Effector memory CD8-positive, alpha-beta T cell (primary cell): ENCODE results near the gene KRTAP10-7.
"Not testable (repeated sequence)": the region's sequence is repeated elsewhere in the genome, so short reads cannot be mapped to it uniquely, and the experiment has no call there.

Experiments
- ATAC-seq: fragments of 150-1000 bp; cut with Tn5 transposase; replicated peaks from 2 replicates; pipeline ENCODE4 v1.10.0; 2021; ENCODE audit warnings: mild to moderate bottlenecking, moderate library complexity
- DNase-seq, 3 experiments: peaks; one replicate each; pipeline ENCODE4 v3.0.0; 2021
- H3K27ac Mint-ChIP-seq, 2 donors: one replicate each; pipeline ENCODE4 v1.8.0; 2022; ENCODE audit warnings: mild to moderate bottlenecking in 2 of 2, mixed read lengths in 2 of 2, moderate library complexity in 2 of 2
- H3K27me3 Mint-ChIP-seq, 2 donors: one replicate each; pipeline ENCODE4 v1.8.0; 2022; ENCODE audit warnings: mixed read lengths in 2 of 2
- H3K36me3 Mint-ChIP-seq: one replicate; pipeline ENCODE4 v1.8.0; 2022; ENCODE audit warnings: mild to moderate bottlenecking, moderate library complexity, mixed read lengths; ENCODE audit not compliant: insufficient read depth
- H3K4me1 Mint-ChIP-seq, 2 donors: one replicate each; pipeline ENCODE4 v1.8.0; 2022; ENCODE audit warnings: low read depth in 2 of 2, mixed read lengths in 2 of 2
- H3K4me3 Mint-ChIP-seq, 2 donors: one replicate each; pipeline ENCODE4 v1.8.0; 2022; ENCODE audit warnings: mild to moderate bottlenecking in 2 of 2, mixed read lengths in 2 of 2, moderate library complexity in 2 of 2
- H3K9me3 Mint-ChIP-seq, 2 donors: one replicate each; pipeline ENCODE4 v1.8.0; 2022; ENCODE audit warnings: mixed read lengths in 2 of 2

The KRTAP10-7 gene

DNA sequence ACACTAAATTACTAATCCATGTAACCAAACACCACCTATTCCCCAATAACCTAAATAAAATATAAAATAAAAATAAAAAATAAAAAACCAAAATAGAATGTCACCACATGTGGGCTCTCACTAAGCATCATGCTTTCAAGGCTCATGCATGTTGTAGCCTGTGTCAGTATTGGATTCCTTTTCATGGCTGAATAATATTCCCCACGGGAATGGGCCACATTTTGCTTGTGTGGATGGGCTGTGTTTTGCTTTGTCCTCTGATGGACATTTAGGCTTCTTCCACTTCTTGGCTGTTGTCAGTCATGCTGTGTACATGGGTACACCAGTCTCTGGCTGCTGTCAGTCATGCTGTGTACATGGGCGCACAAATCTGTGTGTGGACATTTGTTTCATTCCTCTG lies 11.3 kb upstream of the KRTAP10-7 start:
- Mint-ChIP-seq H3K4me3 (no peak overlapping the region), H3K9me3 (no peaks in the 10 kb centered on the region), H3K27me3 (peaks cover 32 to 74% of the 10 kb centered on the region in 2 donors), H3K4me1 (peaks cover 2 to 5% of the 10 kb centered on the region in 2 donors), H3K36me3 (no peaks in the 10 kb centered on the region), H3K27ac (peak overlapping the region in 1 of 2 donors; percentile 35)
- ATAC-seq (no peak), DNase-seq (no peak)

DNA sequence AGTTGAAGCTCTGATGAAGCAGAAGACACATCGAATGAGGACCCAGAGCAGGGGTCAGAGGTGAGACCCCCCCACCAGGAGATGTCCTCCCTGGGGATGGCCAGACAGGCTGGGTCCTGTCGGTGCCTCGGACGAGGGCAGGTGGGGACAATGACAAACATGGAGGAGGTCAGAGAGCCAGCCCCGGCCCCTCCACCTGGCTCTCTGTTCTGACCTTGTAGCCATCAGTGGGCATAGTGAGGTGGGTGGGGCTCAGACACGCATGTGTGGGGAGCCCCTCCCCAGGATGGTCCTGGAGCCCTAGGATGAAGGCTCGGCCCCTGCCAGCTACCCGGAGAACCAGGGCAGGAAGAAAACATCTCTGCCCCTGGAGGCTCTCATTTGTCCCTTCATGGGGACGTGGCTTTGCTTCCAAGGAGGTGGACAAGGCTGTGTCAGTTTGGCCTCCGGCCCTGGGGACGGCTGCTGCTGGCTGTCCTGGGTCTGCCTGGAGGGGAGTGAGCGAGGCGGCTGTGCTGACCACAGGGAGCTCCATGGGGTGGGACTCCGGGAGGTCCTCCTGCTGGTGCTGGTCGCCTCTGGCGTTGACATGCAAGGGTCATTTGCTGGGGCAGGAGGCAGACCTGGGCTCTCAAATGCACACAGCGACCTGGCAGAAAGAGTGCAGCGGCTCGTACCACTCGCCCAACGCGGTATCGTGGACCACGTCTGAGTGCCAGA lies 10.7 kb upstream of the KRTAP10-7 start:
- Mint-ChIP-seq H3K27me3 (peaks cover 25 to 67% of the 10 kb centered on the region in 2 donors), H3K27ac (peak overlapping the region in 1 of 2 donors; percentile 35), H3K4me1 (peaks cover 0 to 2% of the 10 kb centered on the region in 2 donors), H3K36me3 (no peaks in the 10 kb centered on the region), H3K9me3 (no peaks in the 10 kb centered on the region), H3K4me3 (no peak overlapping the region)
- DNase-seq (no peak), ATAC-seq (no peak)

GRCh38 chr21:44590311-44590721 lies 10.1 kb upstream of the KRTAP10-7 start:
- no peaks in the 10 kb centered on the region for H3K9me3 Mint-ChIP-seq
- no peak overlapping the region for H3K27ac Mint-ChIP-seq
- H3K4me3 Mint-ChIP-seq: no peak overlapping the region
- ATAC-seq (no peak), DNase-seq (no peak)
- no peaks in the 10 kb centered on the region for H3K36me3 Mint-ChIP-seq
- H3K4me1 Mint-ChIP-seq: peaks cover 0 to 3% of the 10 kb centered on the region in 2 donors
- peaks cover 22 to 62% of the 10 kb centered on the region in 2 donors for H3K27me3 Mint-ChIP-seq

DNA sequence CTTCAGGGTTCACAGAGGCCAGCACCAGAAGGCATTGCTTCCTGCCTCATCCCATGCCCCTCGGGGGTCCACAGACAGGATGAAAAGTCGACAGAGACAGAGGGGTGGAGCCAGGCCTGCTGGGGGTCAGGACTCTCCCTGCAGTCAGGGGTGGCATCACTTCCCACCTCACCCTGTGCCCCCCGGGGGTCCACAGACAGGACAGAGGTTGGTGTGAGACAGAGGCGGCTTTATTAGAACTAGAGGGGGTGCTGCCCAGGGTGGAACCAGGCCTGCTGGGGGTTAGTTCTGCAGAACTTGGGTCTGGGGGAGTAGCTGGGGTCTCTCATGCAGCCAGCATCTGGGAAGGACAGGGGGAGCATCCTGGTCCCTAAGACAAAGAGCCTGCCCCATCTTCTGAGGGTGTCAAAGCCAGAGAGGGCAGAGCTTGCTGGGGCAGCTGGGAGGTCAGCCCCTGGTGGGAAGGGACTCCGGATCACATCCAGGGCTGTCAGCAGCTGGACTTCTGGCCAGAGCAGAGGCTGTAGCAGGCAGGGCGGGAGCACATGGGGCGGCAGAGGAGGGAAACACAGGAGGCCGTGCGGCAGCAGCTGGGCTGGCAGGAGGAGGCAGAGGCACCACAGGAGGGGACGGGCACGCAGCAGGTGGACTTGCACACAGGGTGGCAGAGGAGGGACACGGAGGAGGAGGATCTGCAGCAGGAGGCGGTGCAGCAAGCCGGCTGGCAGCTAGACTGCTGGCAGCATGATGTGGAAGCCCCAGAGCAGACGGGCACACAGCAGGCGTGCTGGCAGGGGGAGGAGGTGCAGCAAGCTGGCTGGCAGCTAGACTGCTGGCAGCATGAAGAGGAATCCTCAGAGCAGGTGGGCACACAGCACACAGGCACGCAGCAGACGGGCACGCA lies 9.2 kb upstream of the KRTAP10-7 start:
- H3K36me3 Mint-ChIP-seq, H3K9me3 Mint-ChIP-seq, H3K4me3 Mint-ChIP-seq, ATAC-seq, DNase-seq, H3K4me1 Mint-ChIP-seq: not testable (repeated sequence)
- Mint-ChIP-seq H3K27ac (peak overlapping the region in 1 of 2 donors; percentile 46), H3K27me3 (peaks cover 14 to 53% of the 10 kb centered on the region in 2 donors)

GRCh38 chr21:44591801-44592130 lies 8.6 kb upstream of the KRTAP10-7 start:
- H3K9me3 Mint-ChIP-seq, DNase-seq, H3K36me3 Mint-ChIP-seq, H3K4me3 Mint-ChIP-seq, ATAC-seq, H3K4me1 Mint-ChIP-seq: not testable (repeated sequence)
- Mint-ChIP-seq H3K27ac (peak overlapping the region in 1 of 2 donors; percentile 46), H3K27me3 (peaks cover 8 to 47% of the 10 kb centered on the region in 2 donors)

DNA sequence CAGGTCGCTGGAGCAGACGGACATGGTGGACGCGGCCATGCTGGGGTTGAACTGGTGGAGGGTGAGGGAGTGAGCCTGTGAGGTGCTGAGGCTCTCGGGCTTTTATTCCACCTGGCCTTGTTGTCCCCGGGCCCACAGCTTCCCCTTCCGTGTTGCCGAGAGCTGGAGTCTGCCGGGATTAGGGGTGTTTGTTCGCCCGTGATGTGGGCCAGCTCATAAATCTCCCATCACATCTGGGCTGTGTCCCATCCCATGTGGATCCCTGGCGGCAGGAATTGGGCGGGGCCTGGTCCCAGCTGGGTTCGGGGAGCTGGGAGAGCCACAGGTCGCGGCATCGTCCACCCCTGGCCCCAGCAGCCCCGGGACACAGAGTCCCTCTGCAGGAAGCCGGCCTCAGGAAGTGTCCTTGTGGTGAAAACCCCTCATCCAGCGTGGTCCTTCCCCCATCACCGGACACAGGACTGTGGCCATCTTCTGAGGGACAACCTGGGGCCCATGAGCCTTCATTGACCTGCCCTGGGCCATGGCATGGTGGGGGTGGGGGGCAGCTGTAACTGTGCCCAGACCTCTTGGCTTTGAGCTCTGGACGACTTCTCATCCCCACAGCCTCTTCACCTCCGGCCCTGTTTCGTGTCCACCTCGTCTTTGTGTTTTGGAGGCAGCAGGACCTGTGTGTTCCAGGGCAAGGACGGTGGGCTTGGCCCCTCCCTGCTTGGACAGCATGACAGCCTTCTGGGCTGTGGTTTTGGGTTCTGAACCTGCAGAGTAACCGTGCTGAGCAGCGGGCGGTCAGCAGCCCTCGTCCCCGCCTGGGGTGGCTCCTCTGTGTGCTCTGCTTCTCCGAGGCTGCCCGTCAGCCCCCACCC lies 7.7 kb upstream of the KRTAP10-7 start, which contains the start of gene KRTAP10-6:
Gene KRTAP10-6 (minus strand): TSS at position 60 of the 866 bp plus-strand sequence. CDS start 21 bp downstream, at position 39.
- no peak for DNase-seq
- Mint-ChIP-seq H3K27ac (peak within 1 kb of the TSS in 1 of 2 donors; percentile 46), H3K4me3 (no peak within 1 kb of the TSS), H3K36me3 (no peaks in the 10 kb centered on the region), H3K27me3 (peaks cover 0 to 38% of the 10 kb centered on the region in 2 donors), H3K9me3 (no peaks in the 10 kb centered on the region), H3K4me1 (peaks cover 4 to 5% of the 10 kb centered on the region in 2 donors)
- no peak for ATAC-seq

DNA sequence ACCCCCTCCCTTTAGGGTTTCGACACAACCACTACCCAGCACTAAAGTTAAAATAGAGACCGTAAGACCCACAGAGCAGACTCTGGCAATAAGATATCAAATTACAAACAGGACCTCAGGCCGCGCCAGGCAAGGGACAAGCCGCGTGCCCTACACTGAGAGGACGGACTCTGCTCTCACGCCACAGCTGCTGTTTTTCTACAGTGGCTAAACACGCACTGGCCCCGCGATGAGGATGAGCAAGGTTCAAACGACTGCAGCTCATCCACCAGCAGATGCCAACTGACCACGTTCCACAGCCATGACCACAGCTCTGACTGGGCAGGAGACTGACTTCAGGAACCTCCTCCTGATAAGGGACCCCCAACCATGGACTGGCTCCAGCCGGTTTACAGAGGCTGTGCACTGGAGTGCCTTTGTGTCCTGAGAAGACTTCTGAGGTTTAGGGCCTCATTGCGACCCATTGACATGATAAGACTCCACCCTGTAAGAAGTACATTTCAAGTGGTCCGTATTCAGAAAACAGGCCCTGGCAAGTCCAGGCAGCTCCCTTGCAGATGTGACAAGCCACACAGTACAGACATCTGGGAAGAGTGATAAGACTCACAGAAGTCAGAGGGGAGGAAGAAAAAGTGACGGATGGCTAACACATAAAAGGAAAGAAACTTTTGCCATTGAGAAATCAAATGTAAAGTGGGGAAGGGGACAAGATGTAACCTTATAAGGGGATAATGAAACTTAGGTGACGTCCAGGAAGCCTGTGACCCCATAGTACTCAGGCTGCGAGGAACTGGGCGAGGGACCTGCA lies 6.6 kb upstream of the KRTAP10-7 start:
- Mint-ChIP-seq H3K4me3 (no peak overlapping the region), H3K9me3 (peaks cover 2% of the 10 kb centered on the region in 2 donors), H3K36me3 (no peaks in the 10 kb centered on the region), H3K4me1 (peaks cover 4 to 5% of the 10 kb centered on the region in 2 donors), H3K27ac (no peak overlapping the region), H3K27me3 (peaks cover 0 to 33% of the 10 kb centered on the region in 2 donors)
- ATAC-seq: no peak
- DNase-seq: no peak

DNA sequence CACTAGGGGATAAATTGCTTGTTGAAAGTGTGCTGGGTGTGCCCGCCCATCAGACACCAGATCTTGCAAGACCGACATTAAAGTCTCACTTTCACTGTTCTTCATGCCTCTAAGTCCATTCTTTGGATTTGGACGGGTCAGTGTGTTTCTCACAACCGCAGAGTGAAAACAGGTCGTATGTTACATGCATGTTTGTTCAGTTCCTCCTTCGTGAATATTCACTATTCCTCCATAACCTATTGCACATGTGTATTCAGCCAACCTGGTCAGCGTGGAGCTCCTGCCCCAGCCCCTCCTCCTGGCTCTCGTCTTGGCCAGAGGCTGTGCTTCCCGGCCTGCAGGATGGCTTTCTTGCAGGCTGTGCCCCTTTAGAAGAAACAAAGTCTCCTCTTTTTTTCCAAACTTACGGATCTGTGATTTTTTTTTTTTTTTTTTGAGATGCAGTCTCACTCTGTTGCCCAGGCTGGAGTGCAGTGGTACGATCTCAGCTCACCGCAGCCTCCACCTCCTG lies 5.9 kb upstream of the KRTAP10-7 start:
- no peak overlapping the region for H3K27ac Mint-ChIP-seq
- ATAC-seq (no peak), DNase-seq (no peak)
- no peak overlapping the region for H3K4me3 Mint-ChIP-seq
- peaks cover 0 to 27% of the 10 kb centered on the region in 2 donors for H3K27me3 Mint-ChIP-seq
- no peaks in the 10 kb centered on the region for H3K36me3 Mint-ChIP-seq
- H3K4me1 Mint-ChIP-seq: peaks cover 4 to 5% of the 10 kb centered on the region in 2 donors
- peaks cover 2 to 4% of the 10 kb centered on the region in 2 donors for H3K9me3 Mint-ChIP-seq

- ATAC-seq (no peak), DNase-seq (no peak)
- Mint-ChIP-seq H3K27ac (peak overlapping the region; percentile 18 to 55), H3K4me1 (peaks cover 4 to 5% of the 10 kb centered on the region in 2 donors), H3K4me3 (no peak overlapping the region), H3K27me3 (peaks cover 0 to 17% of the 10 kb centered on the region in 2 donors), H3K36me3 (no peaks in the 10 kb centered on the region), H3K9me3 (peaks cover 2 to 4% of the 10 kb centered on the region in 2 donors)
These were observed 4.9 kb upstream of the KRTAP10-7 start for GRCh38 chr21:44595524-44595923.

- ATAC-seq (no peak), DNase-seq (no peak)
- H3K27ac Mint-ChIP-seq: no peak overlapping the region
- H3K27me3 Mint-ChIP-seq: peaks cover 0 to 21% of the 10 kb centered on the region in 2 donors
- H3K9me3 Mint-ChIP-seq: peaks cover 2 to 4% of the 10 kb centered on the region in 2 donors
- no peaks in the 10 kb centered on the region for H3K36me3 Mint-ChIP-seq
- no peak overlapping the region for H3K4me3 Mint-ChIP-seq
- peaks cover 5% of the 10 kb centered on the region in 2 donors for H3K4me1 Mint-ChIP-seq
These were observed 4.2 kb upstream of the KRTAP10-7 start for GRCh38 chr21:44596068-44596725.

- no peak for ATAC-seq
- Mint-ChIP-seq H3K9me3 (peaks cover 2 to 4% of the 10 kb centered on the region in 2 donors), H3K36me3 (no peaks in the 10 kb centered on the region), H3K4me1 (peaks cover 5 to 9% of the 10 kb centered on the region in 2 donors), H3K27me3 (peaks cover 0 to 21% of the 10 kb centered on the region in 2 donors), H3K4me3 (no peak overlapping the region), H3K27ac (no peak overlapping the region)
- DNase-seq: no peak
These were observed 2.3 kb upstream of the KRTAP10-7 start for GRCh38 chr21:44598061-44598460.
